ENCODE results near the gene LRRC49.
"Not testable (repeated sequence)": the region's sequence is repeated elsewhere in the genome, so short reads cannot be mapped to it uniquely, and the experiment has no call there.

LRRC49 gene

DNA sequence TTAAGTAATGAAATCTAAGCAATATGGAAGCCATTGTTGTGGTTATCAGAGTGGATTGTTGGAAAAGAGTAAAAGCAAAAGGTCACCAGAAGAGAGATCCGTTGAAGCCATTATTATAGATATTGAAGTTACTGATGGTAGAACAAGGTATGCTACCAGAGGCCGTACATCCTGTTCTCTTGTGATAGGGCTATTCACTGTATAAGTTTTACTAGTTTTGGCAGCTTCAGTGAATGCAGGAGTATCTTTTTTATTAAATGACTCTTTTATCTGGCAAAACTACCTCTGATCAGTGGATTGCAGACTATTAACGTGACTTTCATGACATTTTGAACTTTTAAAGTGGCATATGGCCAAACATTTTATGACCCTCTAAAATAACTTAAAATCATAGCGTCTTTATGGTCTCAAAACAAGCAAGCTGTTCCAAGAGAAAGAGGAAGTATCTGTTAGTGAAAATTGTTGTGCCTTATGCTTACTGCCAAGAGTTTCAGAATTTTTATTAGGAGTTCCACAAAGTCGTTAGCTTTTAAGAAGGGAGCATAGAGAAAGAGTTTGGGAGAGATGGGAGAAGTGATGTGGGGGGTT, 102.9 kb downstream of the LRRC49 start:
- no peak for DNase-seq (ENCODE audit: low read depth)

DNA sequence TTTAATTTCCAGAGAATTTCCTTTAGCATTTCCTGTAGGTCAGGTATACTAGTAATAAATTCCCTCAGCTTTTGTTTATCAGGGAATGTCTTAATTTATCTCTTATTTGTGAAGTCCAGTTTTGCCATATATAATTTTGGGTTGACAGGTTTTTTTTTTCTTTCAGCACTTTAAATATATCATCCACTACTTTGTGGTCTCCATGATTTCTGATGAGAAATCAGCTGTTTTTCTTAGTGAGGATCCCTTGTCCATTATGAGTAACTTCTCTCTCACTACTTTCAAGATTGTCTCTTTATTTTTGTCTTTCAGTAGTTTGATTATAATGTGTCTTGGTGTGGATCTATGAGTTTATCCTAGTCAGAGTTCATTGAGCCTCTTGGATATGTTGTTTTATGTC, 105.7 kb downstream of the LRRC49 start:
- DNase-seq (ENCODE audit: low read depth): no peak

DNA sequence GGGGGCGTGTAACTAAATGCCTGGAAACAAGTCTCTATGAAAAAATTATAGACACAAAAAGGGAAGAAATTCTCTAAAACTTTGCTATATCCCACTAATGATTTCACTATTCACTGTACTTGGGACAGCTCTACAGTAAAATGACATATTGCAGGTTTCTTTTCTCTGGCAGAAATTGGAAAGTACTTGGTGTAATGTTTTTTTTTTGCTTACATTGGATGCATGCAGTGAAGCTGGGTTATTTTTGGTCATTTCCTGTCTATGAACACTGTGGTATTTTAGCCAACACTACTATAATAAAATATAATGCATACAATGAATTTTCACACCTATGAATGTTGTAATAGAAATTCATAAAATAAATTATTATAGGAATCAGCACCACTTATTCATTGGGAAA, 109.7 kb downstream of the LRRC49 start:
- peak; percentile 23 for DNase-seq (ENCODE audit: low read depth)

DNA sequence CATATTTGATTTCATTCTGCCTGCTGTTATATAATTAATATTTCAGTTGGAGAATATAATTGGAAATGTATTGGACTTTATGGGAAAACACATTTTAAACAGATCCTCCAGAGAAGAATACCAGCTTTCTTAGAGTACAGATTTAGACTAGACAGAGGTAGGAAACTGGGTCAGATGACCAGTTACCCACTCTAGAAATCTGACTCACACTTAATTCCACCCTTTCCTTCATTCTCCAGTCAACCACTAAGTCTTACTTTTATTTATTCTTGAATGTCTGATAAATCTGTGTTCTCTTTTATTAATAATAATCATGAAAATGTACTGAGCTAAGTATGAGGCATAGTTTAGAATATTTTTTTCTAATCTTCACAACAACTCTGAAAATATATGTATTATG, 110.7 kb downstream of the LRRC49 start:
- peak; percentile 83 for DNase-seq (ENCODE audit: low read depth)

DNA sequence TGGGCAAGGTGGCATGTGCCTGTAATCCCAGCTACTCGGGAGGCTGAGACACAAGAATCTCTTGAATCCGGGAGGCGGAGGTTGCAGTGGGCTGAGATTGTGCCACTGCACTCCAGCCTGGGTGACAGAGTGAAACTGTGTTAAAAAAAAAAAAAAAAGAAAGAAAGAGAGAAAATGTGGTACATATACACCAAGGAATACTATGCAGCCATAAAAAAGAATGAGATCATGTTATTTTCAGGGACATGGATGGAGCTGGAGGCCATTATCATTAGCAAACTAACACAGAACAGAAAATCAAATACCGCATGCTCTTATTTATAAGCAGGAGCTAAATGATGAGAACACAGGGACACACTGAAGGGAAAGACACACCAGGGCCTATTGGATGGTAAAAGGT, 111.9 kb downstream of the LRRC49 start:
- not testable (repeated sequence) for DNase-seq (ENCODE audit: low read depth)

DNA sequence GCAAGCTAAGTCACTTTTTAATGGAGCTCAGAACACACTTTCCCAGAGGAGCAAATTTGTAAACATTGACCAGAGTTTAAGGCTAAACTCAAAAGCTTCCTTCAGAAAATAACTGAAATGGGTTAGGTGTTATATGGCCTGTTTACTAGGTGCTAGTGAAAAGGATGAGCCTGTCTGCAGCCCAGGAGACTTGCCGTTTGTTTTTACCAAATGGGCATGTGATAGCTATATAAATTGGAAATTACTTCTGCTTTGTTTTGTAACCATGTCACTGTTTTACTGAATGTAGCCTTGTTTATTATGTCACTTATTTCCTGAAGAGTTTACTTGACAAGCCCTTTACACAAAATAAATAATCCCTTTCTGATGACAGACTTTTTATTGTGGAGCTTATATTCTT, 113.3 kb downstream of the LRRC49 start:
- DNase-seq (ENCODE audit: low read depth): no peak

DNA sequence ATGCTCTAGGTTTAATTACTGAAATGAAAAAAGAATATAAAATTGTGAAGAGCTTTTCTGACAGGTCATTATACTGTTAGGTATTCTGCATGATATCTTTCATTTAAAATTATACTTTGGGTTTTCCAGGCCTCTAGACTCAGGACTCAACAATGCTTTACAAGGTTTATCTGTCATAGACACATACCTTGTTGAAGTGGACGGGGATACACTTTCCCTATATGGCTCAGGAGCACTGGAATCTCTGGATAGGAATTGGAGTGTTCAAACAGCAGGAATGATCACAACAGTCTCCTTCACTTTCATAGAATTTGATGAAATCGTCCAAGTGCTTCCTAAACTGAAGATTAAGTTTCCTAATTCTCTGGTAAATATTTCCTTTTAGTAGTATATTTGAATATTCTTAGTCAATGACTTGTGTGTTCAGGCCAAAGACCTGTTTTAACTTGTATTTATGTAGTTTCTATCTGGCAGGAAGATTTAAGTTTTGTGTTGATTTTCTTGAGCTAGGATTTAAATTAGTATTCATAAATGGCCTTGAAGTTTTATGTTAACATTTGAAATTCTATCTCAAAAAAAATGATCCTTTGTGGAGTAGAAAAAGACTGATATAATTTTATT, 115.7 kb downstream of the LRRC49 start:
- DNase-seq (ENCODE audit: low read depth): no peak

DNA sequence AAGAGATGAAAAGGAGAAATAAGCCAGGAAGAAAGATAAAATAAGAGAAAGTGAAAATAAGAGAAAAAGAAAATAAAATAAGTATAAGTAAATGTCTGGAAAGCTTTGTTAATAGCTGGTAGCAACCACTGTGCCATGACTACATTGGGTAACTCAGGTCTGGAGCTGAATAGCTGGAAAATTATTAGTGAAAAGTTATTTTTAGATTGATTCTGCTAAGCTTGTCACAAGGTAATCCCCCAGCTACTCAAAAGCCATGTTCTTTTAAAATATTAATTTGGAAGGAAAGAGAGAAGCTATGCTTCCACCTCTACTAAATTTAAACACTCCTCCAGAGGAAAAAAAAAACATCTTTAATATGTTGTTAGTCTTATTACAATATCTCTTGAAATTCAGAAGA, 117.8 kb downstream of the LRRC49 start:
- no peak for DNase-seq (ENCODE audit: low read depth)

DNA sequence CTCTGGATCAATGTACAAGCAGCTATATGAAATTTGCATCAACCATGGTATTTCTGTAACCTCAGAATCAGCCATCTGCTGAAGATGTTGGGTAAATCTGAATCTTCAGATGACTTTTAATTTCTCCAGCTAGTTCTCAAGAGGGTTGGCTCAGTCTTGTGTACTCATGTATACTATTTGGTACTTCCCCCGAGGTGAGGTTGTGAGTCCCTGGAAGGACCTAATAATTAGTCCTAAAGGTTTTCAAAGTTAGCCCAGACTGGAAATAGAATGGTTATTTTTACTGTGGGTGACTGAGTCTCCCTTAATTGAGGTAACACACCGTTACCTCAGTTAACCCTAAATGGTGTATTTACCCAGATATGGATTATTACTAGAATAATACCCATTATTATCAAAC, 118.4 kb downstream of the LRRC49 start:
- DNase-seq (ENCODE audit: low read depth): no peak

DNA sequence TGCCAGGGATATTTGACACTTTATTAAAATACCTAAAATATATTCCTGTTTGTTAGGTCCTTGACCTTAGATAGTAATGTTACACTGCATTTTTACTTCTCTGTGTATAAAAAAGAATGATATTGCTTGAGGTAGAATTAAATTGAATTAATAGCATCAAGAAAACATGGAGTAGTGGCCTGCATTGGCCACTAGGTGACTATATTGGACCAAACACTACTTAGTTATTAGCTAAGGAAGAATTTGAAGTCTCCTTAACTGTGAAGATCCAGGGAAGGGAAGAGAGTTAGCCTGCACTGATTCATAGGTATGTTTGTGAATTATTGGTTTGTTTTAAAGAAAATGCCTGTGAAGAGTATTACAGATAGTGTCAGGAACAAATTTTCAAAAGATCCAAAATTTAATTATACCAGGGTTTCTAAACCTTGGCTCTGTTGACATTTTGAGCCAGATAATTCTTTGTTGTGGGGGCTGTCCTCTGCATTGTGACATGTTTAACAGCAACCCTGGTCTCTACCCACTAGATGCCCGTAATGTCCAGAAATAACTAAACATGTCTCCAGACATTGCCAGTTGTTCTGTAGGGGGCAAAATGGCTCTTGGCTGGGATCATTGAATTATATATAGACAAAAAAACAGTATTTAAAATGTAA, 119.0 kb downstream of the LRRC49 start:
- DNase-seq (ENCODE audit: low read depth): peak; percentile 78

DNA sequence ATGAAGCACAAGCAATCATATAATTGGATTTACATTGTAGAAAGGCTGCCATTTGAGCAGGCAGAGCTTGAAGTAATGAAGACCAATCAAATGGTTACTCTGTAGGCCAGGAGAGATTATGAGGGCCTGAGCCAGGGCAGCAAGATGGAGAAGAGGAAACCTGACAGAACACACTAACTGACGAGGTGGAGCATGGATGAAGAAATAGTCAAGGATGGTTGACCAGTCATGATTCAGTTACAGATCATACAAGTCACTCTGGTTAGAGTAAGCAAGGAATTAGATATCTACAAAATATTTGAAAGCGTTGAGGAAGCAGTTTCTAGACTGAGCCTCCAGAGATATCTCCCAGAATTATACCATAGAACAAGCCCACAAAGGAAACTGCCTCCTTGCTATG, 120.8 kb downstream of the LRRC49 start:
- DNase-seq (ENCODE audit: low read depth): peak; percentile 2

DNA sequence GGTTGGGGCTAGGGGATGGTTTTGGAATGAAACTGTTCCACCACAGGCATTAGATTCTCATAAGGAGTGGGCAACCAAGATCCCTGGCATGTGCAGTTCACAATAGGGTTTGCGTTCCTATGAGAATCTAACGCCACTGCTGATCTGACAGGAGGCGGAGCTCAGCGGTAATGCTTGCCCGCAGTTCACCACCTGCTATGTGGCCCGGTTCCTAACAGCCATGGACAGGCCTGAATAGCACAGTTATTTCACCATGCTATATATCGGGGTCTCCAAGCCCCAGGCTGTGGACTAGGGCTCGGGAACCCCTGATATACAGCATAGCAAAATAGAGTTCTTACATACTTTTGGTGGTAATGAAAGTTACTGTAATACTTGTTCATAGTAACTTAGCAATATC, 122.7 kb downstream of the LRRC49 start:
- DNase-seq (ENCODE audit: low read depth): no peak

DNA sequence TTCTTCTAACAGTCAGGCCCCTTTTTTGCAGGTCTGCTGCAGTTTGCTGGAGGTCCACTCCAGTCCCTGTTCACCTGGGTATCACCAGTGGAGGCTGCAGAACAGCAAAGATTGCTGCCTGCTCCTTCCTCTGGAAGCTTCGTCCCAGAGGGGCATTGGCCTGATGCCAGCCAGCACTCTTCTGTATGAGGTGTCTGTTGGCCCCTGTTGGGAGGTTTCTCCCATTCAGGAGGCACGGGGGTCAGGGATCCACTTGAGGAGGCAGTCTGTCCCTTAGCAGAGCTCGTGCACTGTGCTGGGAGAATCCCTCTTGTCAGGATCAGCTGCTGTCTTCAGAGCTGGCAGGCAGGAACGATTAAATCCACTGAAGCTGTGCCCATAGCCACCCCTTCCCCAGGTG, 138.6 kb downstream of the LRRC49 start:
- DNase-seq (ENCODE audit: low read depth): not testable (repeated sequence)

DNA sequence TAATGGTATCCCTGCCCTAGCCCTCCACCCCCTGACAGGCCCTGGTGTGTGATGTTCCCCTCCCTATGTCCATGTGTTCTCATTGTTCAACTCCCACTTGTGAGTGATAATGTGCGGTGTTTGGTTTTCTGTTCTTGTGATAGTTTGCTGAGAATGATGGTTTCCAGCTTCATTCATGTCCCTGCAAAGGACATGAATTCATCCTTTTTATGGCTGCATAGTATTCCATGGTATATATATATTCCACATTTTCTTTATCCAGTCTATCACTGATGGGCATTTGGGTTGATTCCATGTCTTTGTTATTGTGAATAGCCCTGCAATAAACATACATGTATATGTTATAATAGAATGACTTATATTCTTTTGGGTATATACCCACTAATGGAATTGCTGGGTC, 142.9 kb downstream of the LRRC49 start:
- DNase-seq (ENCODE audit: low read depth): not testable (repeated sequence)

DNA sequence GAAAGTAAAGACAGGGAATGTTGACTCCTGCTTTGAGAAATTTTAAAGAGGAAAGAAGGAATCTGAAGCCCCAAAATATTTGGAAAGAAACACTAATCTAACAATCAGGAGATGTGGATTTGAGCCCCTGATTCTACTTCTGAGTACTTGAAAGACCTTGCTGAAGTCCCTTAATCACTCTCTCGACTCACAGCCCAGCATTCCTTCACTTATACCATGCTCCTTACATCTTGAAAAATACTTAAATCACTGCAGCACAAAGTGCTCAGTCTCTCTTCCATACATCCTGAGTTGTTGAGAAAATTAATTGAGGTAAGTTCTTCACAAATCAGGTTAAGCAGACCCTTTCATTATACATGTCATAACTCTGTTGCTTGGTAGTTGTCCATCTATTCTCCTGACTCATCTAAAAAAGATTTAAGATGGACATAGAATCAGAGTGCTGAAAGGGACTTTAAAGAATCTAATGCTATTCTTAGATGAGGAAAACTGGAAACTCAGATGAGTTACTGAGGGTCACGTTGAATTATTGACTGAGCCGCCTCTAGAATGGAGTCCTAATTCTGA, 149.8 kb downstream of the LRRC49 start:
- peak; percentile 47 for DNase-seq (ENCODE audit: low read depth)

DNA sequence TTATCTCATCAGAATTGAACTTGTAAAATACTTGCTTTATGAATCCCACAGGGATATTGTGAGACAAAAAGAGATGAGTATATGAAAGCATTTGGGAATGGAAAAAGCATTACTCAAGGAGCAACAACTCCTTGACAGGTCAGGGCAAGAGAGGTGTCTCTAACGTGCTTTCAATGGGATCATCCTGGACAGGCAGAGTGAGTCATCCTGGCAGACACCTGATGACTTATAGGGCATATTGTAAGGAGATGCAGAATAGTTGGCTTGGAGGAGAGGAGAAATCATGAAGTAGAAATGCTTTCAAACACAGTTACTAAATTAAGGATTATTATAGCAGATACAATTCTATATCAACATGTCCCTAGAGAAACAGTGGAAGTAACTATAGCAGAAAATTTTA, 150.7 kb downstream of the LRRC49 start:
- DNase-seq (ENCODE audit: low read depth): peak; percentile 55

DNA sequence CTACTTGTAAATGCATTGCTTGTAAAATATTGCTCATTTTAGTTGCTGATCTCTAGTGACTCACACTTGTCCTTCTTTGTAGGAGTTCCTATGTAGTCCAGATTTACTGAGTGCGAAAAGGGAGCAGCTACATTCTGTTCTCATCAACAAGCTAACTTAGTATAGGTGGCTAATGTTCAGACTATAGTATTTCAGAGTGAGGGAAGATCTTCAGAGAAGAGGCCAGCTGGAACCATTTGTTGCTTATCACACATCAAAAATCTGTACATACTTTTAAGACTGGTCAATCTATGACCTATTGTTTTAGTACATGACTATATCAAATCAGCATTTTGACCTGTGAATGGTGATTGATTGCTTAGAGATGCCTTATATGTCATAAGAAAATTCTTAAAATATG, 151.4 kb downstream of the LRRC49 start:
- DNase-seq (ENCODE audit: low read depth): peak; percentile 89

DNA sequence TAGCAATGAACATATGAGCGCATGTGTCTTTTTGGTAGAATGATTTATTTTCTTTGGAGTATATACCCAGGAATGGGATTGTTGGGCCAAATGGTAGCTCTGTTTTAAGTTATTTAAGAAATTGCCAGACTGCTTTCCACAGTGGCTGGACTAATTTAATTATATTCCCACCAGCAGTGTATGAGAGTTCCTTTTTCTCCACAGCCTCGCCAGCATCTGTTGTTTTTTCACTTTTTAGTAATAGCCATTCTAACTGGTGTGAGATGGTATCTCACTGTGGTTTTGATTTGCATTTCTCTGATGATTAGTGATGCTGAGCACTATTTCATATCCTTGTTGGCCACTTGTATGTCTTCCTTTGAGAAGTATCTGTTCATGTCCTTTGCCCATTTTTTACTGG, 153.5 kb downstream of the LRRC49 start:
- DNase-seq (ENCODE audit: low read depth): not testable (repeated sequence)

DNA sequence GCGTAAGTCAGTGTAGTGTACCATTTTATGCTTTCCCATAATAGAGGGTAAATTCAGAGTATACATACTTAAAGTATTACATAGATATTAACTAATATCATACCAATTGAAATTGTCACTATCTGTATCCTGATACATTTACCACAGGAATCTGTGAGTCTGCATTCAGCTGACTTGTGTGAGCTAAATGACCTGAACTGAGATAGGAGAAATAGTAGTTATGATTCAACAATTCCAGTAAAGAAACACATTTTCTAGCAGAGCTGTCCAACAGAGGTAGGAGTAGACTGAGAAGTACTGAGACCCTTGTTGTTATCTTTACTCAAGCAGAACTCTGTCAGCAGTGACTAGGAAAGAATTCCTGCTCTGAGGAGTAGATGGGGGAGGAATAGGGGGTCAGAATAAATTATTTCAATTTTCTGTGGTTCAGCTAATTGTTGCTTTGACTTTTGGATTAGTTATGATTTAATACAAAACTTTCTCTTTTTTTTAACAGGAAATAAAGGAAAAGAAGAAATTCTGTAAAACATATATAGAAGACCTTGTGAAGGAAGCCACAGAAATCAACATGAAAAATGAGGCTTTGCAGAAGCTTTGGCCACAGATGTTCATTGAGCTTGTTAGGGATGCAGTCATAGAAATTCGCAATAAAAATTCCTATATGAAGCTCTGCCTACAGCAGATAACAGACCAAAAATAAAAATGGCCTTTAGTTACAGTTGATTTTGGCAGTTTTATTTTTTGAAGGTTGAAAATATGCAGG, 156.5 kb downstream of the LRRC49 start:
- peak; percentile 98 for DNase-seq (ENCODE audit: low read depth)

DNA sequence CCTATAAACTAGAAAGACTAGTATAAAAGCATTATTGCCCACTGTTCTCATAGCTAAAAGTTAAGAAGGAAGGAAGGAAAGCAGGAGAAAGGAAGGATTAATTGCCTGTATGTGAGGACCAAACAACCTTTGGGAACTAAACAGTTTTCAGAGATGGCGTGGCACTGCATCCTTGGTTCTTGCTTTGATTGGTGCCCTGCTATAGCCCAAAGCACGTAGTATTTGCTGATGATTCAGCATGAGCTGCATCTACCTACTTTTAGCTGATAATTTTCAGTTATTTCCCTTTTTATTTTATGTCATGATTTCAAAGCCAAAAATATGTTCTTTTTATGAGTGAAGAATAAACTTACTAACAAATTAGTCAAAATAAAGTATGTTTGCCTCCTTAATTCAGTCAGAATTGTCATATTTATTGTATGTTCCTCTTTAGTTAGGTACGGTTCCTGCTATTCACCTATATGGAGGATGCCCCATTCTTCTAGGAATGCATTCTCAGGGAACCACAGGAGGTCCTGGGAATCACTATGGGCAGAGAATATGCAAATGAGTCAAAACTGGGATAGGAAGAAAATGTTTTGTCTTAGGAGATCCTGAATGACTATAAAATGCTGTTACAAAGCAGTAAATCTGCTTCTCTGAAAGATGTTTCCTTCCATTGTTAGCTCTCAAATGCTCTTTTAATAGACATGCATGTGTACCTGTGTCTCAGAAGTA, 157.2 kb downstream of the LRRC49 start:
- DNase-seq (ENCODE audit: low read depth): peak; percentile 57

DNA sequence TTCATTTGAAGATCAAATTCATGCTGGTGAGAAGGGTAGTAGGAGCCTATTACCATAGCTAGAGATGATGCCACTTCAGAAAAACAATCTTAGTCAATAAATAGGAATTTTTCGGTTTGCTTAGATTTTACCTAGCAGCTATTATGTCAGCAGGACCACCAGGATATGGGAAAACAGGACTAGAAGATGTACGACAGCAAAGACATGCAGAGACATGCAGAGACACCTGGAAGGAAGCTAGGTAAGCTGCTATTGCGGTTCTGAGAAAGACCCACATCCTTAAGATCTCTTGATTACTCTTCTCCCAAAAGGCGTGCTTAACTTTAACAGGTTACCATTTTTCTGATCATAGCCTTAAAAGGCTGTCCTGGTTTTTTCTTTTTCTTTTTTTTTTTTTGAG, 157.8 kb downstream of the LRRC49 start:
- DNase-seq (ENCODE audit: low read depth): no peak

DNA sequence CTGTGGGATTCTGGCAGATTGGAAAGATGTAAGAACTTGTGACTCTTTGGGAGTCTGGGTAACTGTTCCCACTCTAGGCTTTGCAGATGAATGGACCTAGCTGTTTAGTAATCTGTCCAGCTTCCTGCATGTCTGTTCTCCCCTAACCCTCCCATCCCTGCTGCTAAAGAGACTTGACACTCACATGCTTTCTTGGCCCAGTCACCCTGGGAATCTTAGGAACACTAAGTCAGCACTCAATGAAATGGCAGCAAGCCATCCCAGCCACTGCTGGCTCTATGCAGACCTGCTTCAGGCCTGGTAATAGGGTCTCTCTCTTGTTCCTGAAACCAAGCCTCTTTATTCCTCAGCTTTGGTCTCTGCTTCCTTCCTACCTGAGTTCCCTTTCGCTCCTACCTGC, 158.9 kb downstream of the LRRC49 start:
- DNase-seq (ENCODE audit: low read depth): peak; percentile 77
